HEK293 (cell line): ENCODE data around the gene HIBCH.

Experiments used
- ATF2 ChIP-seq: fragments of 450-650 bp; formaldehyde crosslinking; IDR thresholded peaks from 2 replicates; pipeline ENCODE4 v1.5.1; 2016; ENCODE audit warnings: missing biosample characterization, missing genetic modification characterization, low read depth
- CTCF ChIP-seq: fragments of 450-650 bp; formaldehyde crosslinking; IDR thresholded peaks from 2 replicates; pipeline ENCODE4 v1.5.1; 2016; ENCODE audit warnings: missing biosample characterization, missing genetic modification characterization
- KLF8 ChIP-seq: fragments of 450-650 bp; formaldehyde crosslinking; IDR thresholded peaks from 2 replicates; pipeline ENCODE4 v1.5.1; 2016; ENCODE audit warnings: missing biosample characterization, missing genetic modification characterization
- TSHZ1 ChIP-seq: fragments of 450-650 bp; formaldehyde crosslinking; IDR thresholded peaks from 2 replicates; pipeline ENCODE4 v1.5.1; 2016; ENCODE audit warnings: missing biosample characterization, missing genetic modification characterization, borderline replicate concordance
- YY1 ChIP-seq: fragments of 450-650 bp; formaldehyde crosslinking; IDR thresholded peaks from 2 replicates; pipeline ENCODE4 v1.5.1; 2018; ENCODE audit warnings: missing biosample characterization, missing genetic modification characterization
- ZBTB7A ChIP-seq: fragments of 450-650 bp; formaldehyde crosslinking; IDR thresholded peaks from 2 replicates; pipeline ENCODE4 v1.5.1; 2016; ENCODE audit warnings: low read depth, missing biosample characterization, missing genetic modification characterization
- ZNF121 ChIP-seq: fragments of 450-650 bp; formaldehyde crosslinking; IDR thresholded peaks from 2 replicates; pipeline ENCODE4 v1.5.1; 2016; ENCODE audit warnings: missing biosample characterization, missing genetic modification characterization
- ZNF146 ChIP-seq: fragments of 450-650 bp; formaldehyde crosslinking; IDR thresholded peaks from 2 replicates; pipeline ENCODE4 v1.5.1; 2016; ENCODE audit warnings: missing biosample characterization, missing genetic modification characterization
- ZNF274 ChIP-seq, 2 experiments: fragments of 200-500 bp in 1 of 2; fragments of 450-650 bp in 1 of 2; sonication (Bioruptor generic) in 1 of 2; formaldehyde crosslinking in 1 of 2; IDR thresholded peaks; 2 replicates each; pipeline versions ENCODE4 v1.5.1 to v1.6.1; 2014 to 2016; ENCODE audit warnings: borderline replicate concordance in 1 of 2, inconsistent platforms in 1 of 2, low read length in 1 of 2, missing biosample characterization in 1 of 2, missing genetic modification characterization in 1 of 2
- ZNF324 ChIP-seq: fragments of 450-650 bp; formaldehyde crosslinking; IDR thresholded peaks from 2 replicates; pipeline ENCODE4 v1.5.1; 2016; ENCODE audit warnings: missing biosample characterization, missing genetic modification characterization
- ZNF416 ChIP-seq: fragments of 450-650 bp; formaldehyde crosslinking; IDR thresholded peaks from 2 replicates; pipeline ENCODE4 v1.5.1; 2016; ENCODE audit warnings: missing biosample characterization, missing genetic modification characterization
- ZNF549 ChIP-seq: fragments of 450-650 bp; IDR thresholded peaks from 2 replicates; pipeline ENCODE4 v1.5.1; 2018; ENCODE audit warnings: missing biosample characterization, missing genetic modification characterization, mild to moderate bottlenecking, inconsistent platforms, moderate library complexity
- ZNF600 ChIP-seq: fragments of 450-650 bp; formaldehyde crosslinking; IDR thresholded peaks from 2 replicates; pipeline ENCODE4 v1.5.1; 2016; ENCODE audit warnings: missing biosample characterization, missing genetic modification characterization

DNA sequence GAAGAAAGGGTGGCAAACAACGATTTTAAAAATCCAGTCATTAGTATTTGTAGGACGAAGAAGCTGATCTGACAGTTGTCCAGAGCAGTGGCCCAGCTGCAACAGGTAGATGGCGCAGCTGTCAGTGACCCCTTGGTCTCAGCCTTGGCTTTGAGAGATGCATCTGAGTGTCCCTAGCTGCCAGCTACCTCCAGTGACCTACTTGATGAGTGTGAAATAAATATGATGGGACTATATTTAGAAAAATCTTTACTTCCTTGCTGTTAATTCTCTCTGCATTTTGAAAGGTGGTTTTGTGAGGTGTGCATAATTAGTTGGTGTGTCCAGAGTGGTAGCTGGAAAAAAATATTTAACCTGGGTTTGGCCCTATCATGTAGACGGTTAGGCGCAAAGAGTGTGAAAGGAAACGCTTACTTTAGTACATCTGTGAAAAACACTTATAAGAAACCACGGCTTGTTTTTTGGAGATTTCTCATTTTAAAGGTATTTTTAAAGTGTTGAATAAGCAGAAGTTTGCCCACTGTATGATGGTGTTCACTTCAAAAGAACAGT lies 24.7 kb upstream of the HIBCH start:
- TF ChIP-seq ZNF121 (tag by site-specific recombination) (no peak), ZNF600 (tag by site-specific recombination) (no peak), KLF8 (tag by site-specific recombination) (no peak), ZNF274 (IDR thresholded peaks at IDR 0.05; ENCODE audit: low read length) (no peak), ZNF274 (tag by site-specific recombination; IDR thresholded peaks at IDR 0.05; ENCODE audit: borderline replicate concordance) (no peak), ATF2 (tag by site-specific recombination) (no peak), CTCF (peak; percentile 78), ZNF416 (tag by site-specific recombination) (no peak), YY1 (tag by site-specific recombination) (no peak), ZNF146 (tag by site-specific recombination) (no peak), ZNF324 (tag by site-specific recombination) (no peak), ZNF549 (tag by site-specific recombination) (no peak), ZBTB7A (no peak), TSHZ1 (no peak)
